GM19238 (cell line): ENCODE data around the gene TMEM178B.

Experiments
- DNase-seq: peaks from one replicate; pipeline ENCODE4 v3.0.0; 2011; ENCODE audit warnings: low spot score; ENCODE audit not compliant: insufficient read length

The TMEM178B gene

DNA sequence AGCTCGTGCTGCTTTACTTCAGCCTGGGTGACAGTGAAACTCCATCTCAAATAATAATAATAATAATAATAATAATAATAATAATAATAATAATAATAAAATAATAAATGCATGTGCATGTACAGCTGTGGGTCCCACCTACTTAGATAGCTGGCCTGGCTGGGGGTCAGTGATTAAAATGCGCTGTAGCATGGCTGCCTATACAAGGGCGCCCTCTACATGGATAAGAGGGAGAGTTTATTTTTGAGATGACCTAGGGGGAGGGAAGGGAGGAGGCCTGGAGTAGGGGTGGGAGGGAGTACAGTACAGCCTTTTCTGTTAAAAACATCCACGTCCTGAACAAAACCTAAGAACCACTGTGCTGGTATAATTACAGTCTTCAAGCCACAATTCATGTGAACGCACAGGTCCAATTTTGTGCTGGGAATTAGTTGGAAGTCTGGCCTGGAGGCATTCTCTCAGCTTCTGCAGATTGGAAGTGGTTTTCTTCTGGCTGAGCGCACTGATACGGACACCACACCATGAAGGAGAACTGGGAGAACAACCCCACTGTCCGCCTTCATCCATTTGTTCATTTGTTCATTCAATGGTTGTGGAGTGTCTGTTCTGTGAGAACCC lies 146.5 kb downstream of the TMEM178B start:
- no peak for DNase-seq

DNA sequence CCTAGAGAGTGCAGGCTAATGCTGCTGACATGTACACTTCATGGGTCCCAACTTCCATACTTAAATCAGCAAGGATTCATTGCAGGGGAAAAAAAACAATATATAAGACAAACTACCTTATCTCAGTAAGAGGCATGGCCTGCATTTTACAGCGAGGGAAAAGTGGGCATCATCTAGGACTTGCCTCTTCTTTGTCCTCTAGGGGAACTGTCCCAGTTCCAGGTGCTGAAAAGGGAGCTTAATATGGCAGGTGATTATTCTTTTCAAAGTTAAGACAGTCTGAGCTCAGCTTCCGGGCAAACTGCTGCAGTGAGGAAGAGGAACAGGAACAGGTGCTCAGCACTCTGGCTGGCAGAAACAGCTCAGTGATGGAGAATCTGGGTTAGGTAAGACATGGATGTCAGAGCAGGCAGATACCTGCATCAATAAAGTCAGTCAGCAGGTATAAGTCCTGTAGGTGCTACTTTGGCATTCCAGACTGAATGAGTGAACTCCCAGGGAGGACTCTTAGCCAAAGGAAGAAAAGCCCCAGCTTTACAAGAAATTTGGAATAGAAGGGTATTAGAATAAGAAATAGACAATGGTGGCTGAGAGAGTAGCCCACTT lies 147.2 kb downstream of the TMEM178B start:
- no peak for DNase-seq

- no peak for DNase-seq
These were observed 152.2 kb downstream of the TMEM178B start for GRCh38 chr7:141225916-141226618.

GRCh38 chr7:141227454-141227853 lies 153.6 kb downstream of the TMEM178B start:
- no peak for DNase-seq

DNA sequence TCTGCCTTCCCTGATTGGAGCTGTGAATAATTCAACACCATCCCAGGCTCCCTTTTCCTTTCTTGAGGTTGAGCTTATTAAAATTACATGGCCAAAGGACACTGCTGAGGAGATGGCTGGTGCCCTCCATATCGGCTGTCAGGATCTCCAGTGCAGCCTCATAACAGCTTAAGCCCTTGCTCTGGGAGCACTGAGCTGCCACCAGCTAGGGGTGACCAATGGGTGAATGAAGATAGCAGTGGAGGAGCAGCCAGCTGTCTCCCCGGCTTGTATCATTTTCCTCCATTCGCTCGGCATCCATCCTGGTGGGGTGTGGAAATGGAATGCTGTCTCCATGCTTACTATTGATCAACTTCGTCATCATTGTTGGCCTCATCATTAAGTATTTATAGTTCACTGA lies 154.6 kb downstream of the TMEM178B start:
- no peak for DNase-seq

- no peak for DNase-seq
These were observed 157.3 kb downstream of the TMEM178B start for GRCh38 chr7:141231018-141231792.

GRCh38 chr7:141232286-141233051 lies 158.6 kb downstream of the TMEM178B start:
- DNase-seq, result no peak

- no peak for DNase-seq
These were observed 160.7 kb downstream of the TMEM178B start for GRCh38 chr7:141234335-141235105.

- DNase-seq, result no peak
These were observed 161.8 kb downstream of the TMEM178B start for GRCh38 chr7:141235656-141236055.

GRCh38 chr7:141238596-141239243 lies 164.9 kb downstream of the TMEM178B start:
- no peak for DNase-seq

GRCh38 chr7:141239661-141240060 lies 165.8 kb downstream of the TMEM178B start:
- DNase-seq, result no peak

GRCh38 chr7:141242568-141242967 lies 168.7 kb downstream of the TMEM178B start:
- DNase-seq, result no peak

DNA sequence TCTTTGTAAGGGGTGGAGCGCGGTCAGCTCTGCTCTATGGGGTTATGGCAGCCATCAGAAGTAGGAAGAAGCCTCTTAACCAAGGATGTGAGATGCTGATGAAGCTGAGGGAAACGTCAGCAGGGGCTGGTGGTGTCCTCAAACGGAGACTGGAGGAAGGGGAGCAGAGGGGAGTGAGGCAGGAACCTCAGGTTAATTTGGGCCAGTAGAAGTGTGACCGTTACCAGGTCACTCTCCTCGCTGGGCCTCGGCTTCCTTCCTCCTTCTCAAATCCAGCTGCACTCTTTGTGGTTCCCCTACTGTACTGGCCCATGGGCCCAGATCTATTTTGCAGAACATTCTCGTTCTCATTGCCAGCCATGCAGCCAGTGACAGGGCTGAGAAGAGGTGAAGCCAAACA lies 169.5 kb downstream of the TMEM178B start:
- DNase-seq, result no peak

GRCh38 chr7:141244435-141244834 lies 170.6 kb downstream of the TMEM178B start:
- no peak for DNase-seq

- no peak for DNase-seq
These were observed 172.6 kb downstream of the TMEM178B start for GRCh38 chr7:141246426-141246825.

DNA sequence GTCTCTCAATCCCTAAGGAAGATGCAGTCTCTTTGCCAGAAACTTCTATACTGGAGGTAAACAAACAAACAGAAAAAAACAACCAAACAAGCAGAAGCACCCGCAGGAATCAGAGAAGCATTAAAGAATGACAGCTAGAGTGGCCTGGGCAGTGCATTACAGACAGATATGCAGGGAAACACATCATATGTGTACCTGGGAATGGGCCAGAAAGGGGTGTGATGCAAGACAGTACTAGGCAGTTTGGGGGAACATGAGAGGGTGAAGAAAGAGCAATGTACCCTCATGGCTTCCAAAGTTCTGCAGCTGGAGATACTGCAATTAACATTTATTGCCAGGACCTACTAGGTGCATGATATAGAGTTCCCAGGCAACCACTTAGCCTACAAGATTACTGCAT lies 177.3 kb downstream of the TMEM178B start:
- no peak for DNase-seq

GRCh38 chr7:141251957-141252356 lies 178.1 kb downstream of the TMEM178B start:
- no peak for DNase-seq

DNA sequence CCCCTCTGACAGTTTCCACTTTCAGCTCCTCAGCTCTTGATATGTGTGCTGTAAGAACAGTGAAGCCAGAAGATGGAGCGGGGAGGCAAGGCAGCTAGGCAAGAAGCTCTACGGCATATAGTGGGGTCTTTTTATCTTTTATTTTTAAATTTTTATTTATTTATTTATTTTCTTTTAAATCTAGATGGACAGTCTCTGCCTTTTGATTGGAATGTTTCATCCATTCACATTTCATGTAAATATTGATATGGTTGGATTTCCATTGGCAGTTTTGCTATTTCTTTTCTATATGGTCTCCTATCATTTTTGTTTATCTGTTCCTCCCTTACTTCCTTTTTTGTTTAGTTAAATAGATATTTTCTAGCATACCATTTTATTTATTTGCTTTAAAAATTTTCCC lies 183.7 kb downstream of the TMEM178B start:
- DNase-seq, result no peak

DNA sequence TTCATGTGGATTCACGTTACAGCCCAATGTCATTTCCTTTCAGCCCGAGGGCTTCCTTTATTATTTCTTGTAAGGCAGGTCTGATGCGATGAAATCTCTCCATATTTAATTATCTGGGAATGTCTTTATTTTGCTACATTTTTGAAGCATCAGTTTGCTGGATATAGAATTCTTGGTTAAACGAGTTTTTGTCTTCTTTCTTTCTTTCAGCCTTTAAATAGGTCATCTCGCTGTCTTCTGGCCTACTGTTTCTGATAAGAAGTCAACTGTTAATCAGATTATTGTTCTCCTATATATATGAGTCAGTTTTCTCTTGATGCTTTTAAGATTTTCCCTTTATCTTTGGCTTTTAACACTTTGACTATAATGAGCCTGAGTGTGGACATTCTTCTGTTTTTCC lies 184.7 kb downstream of the TMEM178B start:
- DNase-seq, result no peak
